IPS-NIHi11 (cell line): ENCODE results near the gene RHAG.

Experiments
- DNase-seq: peaks from one replicate; pipeline ENCODE4 v3.0.0; 2012; ENCODE audit warnings: mixed read lengths, low spot score

Gene RHAG

GRCh38 chr6:49564552-49564951, 72.1 kb downstream of the RHAG start:
- no peak for DNase-seq

GRCh38 chr6:49563006-49563886, 73.4 kb downstream of the RHAG start:
- DNase-seq: no peak

GRCh38 chr6:49558238-49558637, 78.4 kb downstream of the RHAG start:
- no peak for DNase-seq

GRCh38 chr6:49557177-49557576, 79.5 kb downstream of the RHAG start:
- DNase-seq: no peak

- peak; percentile 39 for DNase-seq
Measured at GRCh38 chr6:49556429-49556837, 80.2 kb downstream of the RHAG start.

- DNase-seq: no peak
Measured at GRCh38 chr6:49555951-49556350, 80.7 kb downstream of the RHAG start.
